HG02763 (cell line): Measurements from ENCODE around the gene RANBP17.
"Not testable (repeated sequence)": the region's sequence is repeated elsewhere in the genome, so short reads cannot be mapped to it uniquely, and the experiment has no call there.

Experiments used
- ATAC-seq: cut with Tn5 transposase; IDR thresholded peaks from one replicate; pipeline ENCODE4 v1.9.1; 2021; ENCODE audit warnings: mild to moderate bottlenecking, moderate library complexity; ENCODE audit not compliant: unreplicated experiment

RANBP17 gene

GRCh38 chr5:171143926-171144325, 282.1 kb downstream of the RANBP17 start:
- ATAC-seq = no peak

GRCh38 chr5:171149333-171149732, 287.5 kb downstream of the RANBP17 start:
- no peak for ATAC-seq

GRCh38 chr5:171149772-171150171, 288.0 kb downstream of the RANBP17 start:
- ATAC-seq = no peak

- no peak for ATAC-seq
Measured at GRCh38 chr5:171152382-171152781, 290.6 kb downstream of the RANBP17 start.

GRCh38 chr5:171155621-171156020, 293.8 kb downstream of the RANBP17 start:
- no peak for ATAC-seq

GRCh38 chr5:171157276-171157675, 295.5 kb downstream of the RANBP17 start:
- no peak for ATAC-seq

- no peak for ATAC-seq
Measured at GRCh38 chr5:171157775-171158174, 296.0 kb downstream of the RANBP17 start.

GRCh38 chr5:171158581-171158980, 296.8 kb downstream of the RANBP17 start:
- no peak for ATAC-seq

GRCh38 chr5:171162165-171162564, 300.3 kb downstream of the RANBP17 start:
- no peak for ATAC-seq

GRCh38 chr5:171162596-171162995, 300.8 kb downstream of the RANBP17 start:
- ATAC-seq = no peak

GRCh38 chr5:171166766-171167165, 304.9 kb downstream of the RANBP17 start:
- no peak for ATAC-seq

GRCh38 chr5:171168171-171168570, 306.4 kb downstream of the RANBP17 start:
- ATAC-seq = no peak

- ATAC-seq = not testable (repeated sequence)
Measured at GRCh38 chr5:171174960-171175359, 313.1 kb downstream of the RANBP17 start.

- no peak for ATAC-seq
Measured at GRCh38 chr5:171175746-171176145, 313.9 kb downstream of the RANBP17 start.

- ATAC-seq = not testable (repeated sequence)
Measured at GRCh38 chr5:171178190-171178589, 316.4 kb downstream of the RANBP17 start.

GRCh38 chr5:171188016-171188415, 326.2 kb downstream of the RANBP17 start:
- ATAC-seq = no peak

- ATAC-seq = no peak
Measured at GRCh38 chr5:171189442-171189841, 327.6 kb downstream of the RANBP17 start.

GRCh38 chr5:171192111-171192510, 330.3 kb downstream of the RANBP17 start:
- ATAC-seq = no peak

GRCh38 chr5:171201310-171201709, 339.5 kb downstream of the RANBP17 start:
- ATAC-seq = no peak

- no peak for ATAC-seq
Measured at GRCh38 chr5:171205375-171205774, 343.6 kb downstream of the RANBP17 start.

GRCh38 chr5:171207256-171207847, 345.5 kb downstream of the RANBP17 start:
- ATAC-seq = no peak

- ATAC-seq = no peak
Measured at GRCh38 chr5:171221916-171222315, 360.1 kb downstream of the RANBP17 start.

- no peak for ATAC-seq
Measured at GRCh38 chr5:171223927-171224326, 362.1 kb downstream of the RANBP17 start.
